HepG2 (cell line): Measurements from ENCODE around the gene HRC. TPM values are rescaled to one million over a fixed set of nuclear protein-coding genes. Genes with fewer than 3 reads are reported as not detected.

Experiments used
- MAFF ChIP-seq: IDR thresholded peaks from 2 replicates; pipeline ENCODE4 v1.6.1; 2011; ENCODE audit warnings: low read depth, low read length, improper control_type of control experiment
- NONO ChIP-seq, 2 experiments: fragments of 450-650 bp in 1 of 2; sonication (generic) in 1 of 2; formaldehyde crosslinking in 1 of 2; IDR thresholded peaks in 1 of 2; conservative IDR thresholded peaks in 1 of 2; 2 replicates each; pipeline versions ENCODE4 v1.6.1 to v1.8.0; 2017 to 2022; ENCODE audit warnings: mild to moderate bottlenecking in 1 of 2, missing genetic modification reagents in 1 of 2, moderate library complexity in 1 of 2
- ONECUT2 ChIP-seq: sonication (generic); formaldehyde crosslinking; IDR thresholded peaks from 2 replicates; pipeline ENCODE4 v1.4.0; 2020; ENCODE audit warnings: missing genetic modification reagents
- PLRG1 ChIP-seq: fragments of 450-650 bp; conservative IDR thresholded peaks from 2 replicates; pipeline ENCODE4 v1.6.1; 2016
- RAD51 ChIP-seq: fragments of 450-650 bp; IDR thresholded peaks from 2 replicates; pipeline ENCODE4 v1.6.1; 2016; ENCODE audit warnings: borderline replicate concordance
- SP1 ChIP-seq, 2 experiments: fragments of 450-650 bp in 1 of 2; sonication (generic) in 1 of 2; formaldehyde crosslinking in 1 of 2; IDR thresholded peaks; 2 replicates each; pipeline versions ENCODE4 v1.4.0 to v1.6.1; 2016 to 2020; ENCODE audit warnings: missing genetic modification reagents in 1 of 2
- SP5 ChIP-seq: IDR thresholded peaks from 2 replicates; pipeline ENCODE4 v1.6.1; 2016; ENCODE audit warnings: low read depth, borderline replicate concordance
- ZC3H13 ChIP-seq: sonication (generic); formaldehyde crosslinking; IDR thresholded peaks from 2 replicates; pipeline ENCODE4 v1.8.1; 2023; ENCODE audit warnings: mild to moderate bottlenecking, missing genetic modification reagents, moderate library complexity
- ZNF572 ChIP-seq: sonication (generic); formaldehyde crosslinking; IDR thresholded peaks from 2 replicates; pipeline ENCODE4 v1.5.1; 2020; ENCODE audit warnings: mild to moderate bottlenecking, missing genetic modification reagents
- ZNF589 ChIP-seq: sonication (generic); formaldehyde crosslinking; conservative IDR thresholded peaks from 2 replicates; pipeline ENCODE4 v1.8.0; 2022; ENCODE audit warnings: mild to moderate bottlenecking, moderate library complexity, missing genetic modification reagents
- polyA plus RNA-seq, 8 experiments: library from polyadenylated mRNA; depleted of rRNA in 3 of 8; stranded (reverse) in 7 of 8; unstranded in 1 of 8; fragments of >200 nt; fragmentation: Illumina TruSeq in 4 of 8; extraction: Trizol in 4 of 8; gene quantifications; 2 replicates each; pipeline versions ENCODE4 v1.2.1 to v1.2.3, GENCODE V29; 2011 to 2016; ENCODE audit warnings: low read depth in 4 of 8, missing spikeins in 1 of 8, mixed read lengths in 1 of 8; ENCODE audit not compliant: insufficient read depth in 1 of 8
- total RNA-seq, 5 experiments: library from RNA; depleted of rRNA; stranded (reverse); fragments of >200 nt; fragmentation: Illumina TruSeq; extraction: Trizol; gene quantifications; 2 replicates each; pipeline ENCODE4 v1.2.3, GENCODE V29; 2016; ENCODE audit warnings: low read depth in 1 of 5
- TF ChIP-seq, protein P1 (sequence below): sonication (generic); formaldehyde crosslinking; IDR thresholded peaks from 2 replicates; pipeline ENCODE4; 2020; ENCODE audit warnings: missing genetic modification reagents, mild to moderate bottlenecking, borderline replicate concordance
- TF ChIP-seq, protein P2 (sequence below): sonication (generic); formaldehyde crosslinking; IDR thresholded peaks from 2 replicates; pipeline ENCODE4 v1.9.0; 2022; ENCODE audit warnings: missing genetic modification reagents, mild to moderate bottlenecking, borderline replicate concordance
- TF ChIP-seq, protein P3 (sequence below): sonication (generic); formaldehyde crosslinking; IDR thresholded peaks from 2 replicates; pipeline ENCODE4 v1.4.0; 2020; ENCODE audit warnings: missing genetic modification reagents
- TF ChIP-seq, protein P4 (sequence below): sonication (generic); formaldehyde crosslinking; IDR thresholded peaks from 2 replicates; pipeline ENCODE4 v1.5.0; 2020; ENCODE audit warnings: missing genetic modification reagents, mild to moderate bottlenecking, borderline replicate concordance
- TF ChIP-seq, protein P5 (sequence below): IDR thresholded peaks from 2 replicates; pipeline ENCODE4 v1.6.1; 2016; ENCODE audit warnings: low read depth

Gene HRC
- total and polyA plus RNA-seq, 2 of the 13 experiments (the other 11 are each of a cell fraction or from before 2014, with no cell fraction given): 3.6 to 15.4 TPM

DNA sequence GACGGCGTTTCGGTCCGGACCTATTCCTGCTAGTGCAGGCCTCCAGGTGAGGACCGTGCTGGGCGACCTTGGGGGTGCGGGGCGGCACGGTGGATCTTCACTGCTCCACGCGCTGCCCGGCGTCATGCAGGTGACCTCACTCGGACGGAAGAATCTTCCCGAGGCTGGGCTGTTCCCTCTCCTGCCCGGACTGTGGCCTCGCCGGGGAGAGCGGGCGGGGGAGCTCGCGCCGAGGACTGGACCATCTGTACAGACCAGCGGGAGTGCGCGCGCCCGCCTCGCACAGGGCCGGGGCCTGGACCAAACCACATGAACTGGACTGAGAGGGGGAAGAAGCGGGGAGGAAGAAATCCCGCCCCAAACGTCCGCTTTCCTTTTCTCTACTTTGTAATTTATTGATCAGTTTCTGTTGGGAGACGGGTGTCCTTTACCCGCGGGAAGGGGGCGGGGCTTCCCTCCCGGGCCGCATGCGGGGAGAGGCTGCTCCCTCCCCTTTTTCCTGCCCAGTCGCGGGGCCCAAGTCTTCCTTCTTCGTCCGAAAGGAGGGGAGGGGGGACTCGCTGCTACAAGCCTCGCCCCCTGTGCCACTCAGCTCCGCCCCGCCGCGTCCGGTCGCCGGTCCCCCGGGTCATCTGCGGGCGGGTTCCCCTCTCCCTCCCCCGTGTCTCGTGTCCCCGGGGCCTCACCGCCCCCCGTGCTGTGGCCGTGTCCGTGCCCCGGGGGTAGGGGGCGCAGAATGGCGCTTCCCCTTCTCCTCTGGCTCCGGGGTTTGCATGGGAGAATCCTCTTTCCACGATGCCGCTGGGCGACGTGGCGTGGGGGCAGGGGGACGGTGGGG, 4.9 kb downstream of the HRC start (continued):
- TF ChIP-seq, protein P1, sequence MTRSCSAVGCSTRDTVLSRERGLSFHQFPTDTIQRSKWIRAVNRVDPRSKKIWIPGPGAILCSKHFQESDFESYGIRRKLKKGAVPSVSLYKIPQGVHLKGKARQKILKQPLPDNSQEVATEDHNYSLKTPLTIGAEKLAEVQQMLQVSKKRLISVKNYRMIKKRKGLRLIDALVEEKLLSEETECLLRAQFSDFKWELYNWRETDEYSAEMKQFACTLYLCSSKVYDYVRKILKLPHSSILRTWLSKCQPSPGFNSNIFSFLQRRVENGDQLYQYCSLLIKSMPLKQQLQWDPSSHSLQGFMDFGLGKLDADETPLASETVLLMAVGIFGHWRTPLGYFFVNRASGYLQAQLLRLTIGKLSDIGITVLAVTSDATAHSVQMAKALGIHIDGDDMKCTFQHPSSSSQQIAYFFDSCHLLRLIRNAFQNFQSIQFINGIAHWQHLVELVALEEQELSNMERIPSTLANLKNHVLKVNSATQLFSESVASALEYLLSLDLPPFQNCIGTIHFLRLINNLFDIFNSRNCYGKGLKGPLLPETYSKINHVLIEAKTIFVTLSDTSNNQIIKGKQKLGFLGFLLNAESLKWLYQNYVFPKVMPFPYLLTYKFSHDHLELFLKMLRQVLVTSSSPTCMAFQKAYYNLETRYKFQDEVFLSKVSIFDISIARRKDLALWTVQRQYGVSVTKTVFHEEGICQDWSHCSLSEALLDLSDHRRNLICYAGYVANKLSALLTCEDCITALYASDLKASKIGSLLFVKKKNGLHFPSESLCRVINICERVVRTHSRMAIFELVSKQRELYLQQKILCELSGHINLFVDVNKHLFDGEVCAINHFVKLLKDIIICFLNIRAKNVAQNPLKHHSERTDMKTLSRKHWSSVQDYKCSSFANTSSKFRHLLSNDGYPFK (CRISPR knock-in tag): 0 out of 2 replicates have a peak, but pooled peaks have one; percentile 53
- TF ChIP-seq SP1 (IDR thresholded peaks at IDR 0.05): no peak
- TF ChIP-seq SP1 (CRISPR knock-in tag; IDR thresholded peaks at IDR 0.05): peak; percentile 13; the same call in 1 of the 2 replicates
- TF ChIP-seq RAD51: no peak
- TF ChIP-seq PLRG1: no peak
- TF ChIP-seq ZC3H13: 0 out of 2 replicates have a peak, but pooled peaks have one; percentile 7
- no peak; the same call in 1 of the 2 replicates for TF ChIP-seq ZNF572 (CRISPR knock-in tag)
- TF ChIP-seq SP5 (CRISPR knock-in tag): peak; percentile 46; the same call in 1 of the 2 replicates
- TF ChIP-seq, protein P2, sequence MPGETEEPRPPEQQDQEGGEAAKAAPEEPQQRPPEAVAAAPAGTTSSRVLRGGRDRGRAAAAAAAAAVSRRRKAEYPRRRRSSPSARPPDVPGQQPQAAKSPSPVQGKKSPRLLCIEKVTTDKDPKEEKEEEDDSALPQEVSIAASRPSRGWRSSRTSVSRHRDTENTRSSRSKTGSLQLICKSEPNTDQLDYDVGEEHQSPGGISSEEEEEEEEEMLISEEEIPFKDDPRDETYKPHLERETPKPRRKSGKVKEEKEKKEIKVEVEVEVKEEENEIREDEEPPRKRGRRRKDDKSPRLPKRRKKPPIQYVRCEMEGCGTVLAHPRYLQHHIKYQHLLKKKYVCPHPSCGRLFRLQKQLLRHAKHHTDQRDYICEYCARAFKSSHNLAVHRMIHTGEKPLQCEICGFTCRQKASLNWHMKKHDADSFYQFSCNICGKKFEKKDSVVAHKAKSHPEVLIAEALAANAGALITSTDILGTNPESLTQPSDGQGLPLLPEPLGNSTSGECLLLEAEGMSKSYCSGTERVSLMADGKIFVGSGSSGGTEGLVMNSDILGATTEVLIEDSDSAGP (CRISPR knock-in tag): peak; percentile 94
- TF ChIP-seq, protein P3, sequence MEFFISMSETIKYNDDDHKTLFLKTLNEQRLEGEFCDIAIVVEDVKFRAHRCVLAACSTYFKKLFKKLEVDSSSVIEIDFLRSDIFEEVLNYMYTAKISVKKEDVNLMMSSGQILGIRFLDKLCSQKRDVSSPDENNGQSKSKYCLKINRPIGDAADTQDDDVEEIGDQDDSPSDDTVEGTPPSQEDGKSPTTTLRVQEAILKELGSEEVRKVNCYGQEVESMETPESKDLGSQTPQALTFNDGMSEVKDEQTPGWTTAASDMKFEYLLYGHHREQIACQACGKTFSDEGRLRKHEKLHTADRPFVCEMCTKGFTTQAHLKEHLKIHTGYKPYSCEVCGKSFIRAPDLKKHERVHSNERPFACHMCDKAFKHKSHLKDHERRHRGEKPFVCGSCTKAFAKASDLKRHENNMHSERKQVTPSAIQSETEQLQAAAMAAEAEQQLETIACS (CRISPR knock-in tag): peak; percentile 89
- TF ChIP-seq, protein P4, sequence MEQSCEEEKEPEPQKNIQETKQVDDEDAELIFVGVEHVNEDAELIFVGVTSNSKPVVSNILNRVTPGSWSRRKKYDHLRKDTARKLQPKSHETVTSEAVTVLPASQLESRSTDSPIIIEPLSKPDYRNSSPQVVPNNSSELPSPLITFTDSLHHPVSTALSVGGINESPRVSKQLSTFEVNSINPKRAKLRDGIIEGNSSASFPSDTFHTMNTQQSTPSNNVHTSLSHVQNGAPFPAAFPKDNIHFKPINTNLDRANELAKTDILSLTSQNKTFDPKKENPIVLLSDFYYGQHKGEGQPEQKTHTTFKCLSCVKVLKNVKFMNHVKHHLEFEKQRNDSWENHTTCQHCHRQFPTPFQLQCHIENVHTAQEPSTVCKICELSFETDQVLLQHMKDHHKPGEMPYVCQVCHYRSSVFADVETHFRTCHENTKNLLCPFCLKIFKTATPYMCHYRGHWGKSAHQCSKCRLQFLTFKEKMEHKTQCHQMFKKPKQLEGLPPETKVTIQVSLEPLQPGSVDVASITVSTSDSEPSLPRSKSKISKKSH: peak; percentile 79; the same call in 1 of the 2 replicates
- TF ChIP-seq NONO (IDR thresholded peaks at IDR 0.05): no peak
- 0 out of 2 replicates have a peak, but pooled peaks have one; percentile 61 for TF ChIP-seq NONO (CRISPR knock-in tag; conservative IDR thresholded peaks at IDR 0.05)
- TF ChIP-seq MAFF: no peak
- TF ChIP-seq ZNF589: peak; percentile 83
- TF ChIP-seq, protein P5, sequence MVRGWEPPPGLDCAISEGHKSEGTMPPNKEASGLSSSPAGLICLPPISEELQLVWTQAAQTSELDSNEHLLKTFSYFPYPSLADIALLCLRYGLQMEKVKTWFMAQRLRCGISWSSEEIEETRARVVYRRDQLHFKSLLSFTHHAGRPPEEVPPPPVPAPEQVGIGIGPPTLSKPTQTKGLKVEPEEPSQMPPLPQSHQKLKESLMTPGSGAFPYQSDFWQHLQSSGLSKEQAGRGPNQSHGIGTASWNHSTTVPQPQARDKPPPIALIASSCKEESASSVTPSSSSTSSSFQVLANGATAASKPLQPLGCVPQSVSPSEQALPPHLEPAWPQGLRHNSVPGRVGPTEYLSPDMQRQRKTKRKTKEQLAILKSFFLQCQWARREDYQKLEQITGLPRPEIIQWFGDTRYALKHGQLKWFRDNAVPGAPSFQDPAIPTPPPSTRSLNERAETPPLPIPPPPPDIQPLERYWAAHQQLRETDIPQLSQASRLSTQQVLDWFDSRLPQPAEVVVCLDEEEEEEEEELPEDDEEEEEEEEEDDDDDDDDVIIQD (CRISPR knock-in tag): no peak
- peak; percentile 87 for TF ChIP-seq ONECUT2 (CRISPR knock-in tag)
